Measurements from ENCODE around the gene SF3B2. TPM values are rescaled to one million over a fixed set of nuclear protein-coding genes. Genes with fewer than 3 reads are reported as not detected.

Gene SF3B2
- total RNA-seq, 2 experiments from 2014 or later, result 185 to 260 TPM

DNA sequence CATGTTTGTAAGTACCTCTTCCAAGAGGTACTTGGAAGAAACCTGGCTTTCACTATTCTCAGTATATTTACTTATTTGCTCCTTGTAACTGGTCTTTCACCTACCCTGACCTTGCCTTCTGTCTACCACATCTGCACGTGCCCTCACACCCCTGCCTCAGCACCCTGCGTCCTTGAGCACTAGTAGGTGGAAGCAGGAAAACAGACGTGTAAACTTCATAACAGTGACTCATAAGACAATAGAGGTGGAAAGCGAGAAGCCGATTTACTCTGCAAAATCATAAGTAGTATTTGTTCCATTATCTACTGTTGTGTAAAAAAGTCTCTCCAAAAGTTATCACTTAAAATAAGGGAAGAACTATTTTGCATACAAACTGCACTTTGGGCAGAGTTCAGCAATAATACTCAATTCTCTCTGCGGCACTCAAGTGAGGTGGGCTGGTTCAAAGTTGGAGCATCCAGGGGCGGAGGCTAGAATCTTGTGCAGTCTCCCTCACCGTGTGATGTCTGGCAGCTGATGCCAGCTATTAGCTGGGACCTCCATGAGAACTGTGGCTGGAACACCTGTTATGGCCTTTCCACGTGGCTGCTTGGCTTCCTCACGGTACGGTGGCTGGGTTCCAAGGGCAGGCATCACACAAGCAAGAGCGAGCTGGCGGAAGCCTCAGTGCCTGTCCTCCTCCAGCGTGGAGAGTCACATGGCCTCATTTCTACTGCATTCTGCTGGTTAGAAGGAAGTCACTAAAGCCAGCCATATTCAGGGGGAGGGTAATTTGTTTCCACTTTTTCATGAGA, 48.3 kb downstream of the SF3B2 start:
- peaks cover 23% of the 10 kb centered on the region; the same call in 1 of the 2 replicates for H3K79me2 ChIP-seq (ENCODE audit: insufficient read depth, low read depth, low read length)
- H3K4me2 ChIP-seq (ENCODE audit: low read length), result peak overlapping the region; percentile 93
- POLR2A ChIA-PET, result interaction anchor here (1.3 to 2.3 kb wide), 4 partner anchors 10 to 18 kb away, joined by 9 to 11 read pairs (median 10); no protein-coding TSS in a partner anchor

DNA sequence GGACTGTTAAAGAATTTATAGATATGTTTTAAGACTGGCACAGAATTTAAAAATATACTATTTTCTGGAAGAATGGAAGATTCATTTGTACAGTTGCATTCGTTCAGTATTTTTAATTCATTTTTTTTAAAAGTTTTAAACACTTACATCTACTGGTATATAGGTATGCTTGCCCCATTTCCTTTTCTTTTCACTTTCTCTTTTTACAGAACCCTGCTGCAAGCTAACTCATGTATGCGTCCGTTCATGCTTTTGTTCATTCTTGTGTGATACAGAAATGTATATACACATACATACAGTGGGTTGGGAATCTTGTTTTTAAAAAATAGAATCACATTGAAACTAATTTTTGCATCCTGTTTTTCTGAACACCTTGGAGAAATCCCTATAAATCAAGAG, 48.9 kb downstream of the SF3B2 start:
- CTCF ChIA-PET (ENCODE audit: unreplicated experiment), result interaction anchor here (1.1 kb wide), 1 partner anchor 10 kb away, joined by 3 read pairs; no protein-coding TSS in a partner anchor
- Histone ChIP-seq H3K27ac (ENCODE audit: low read depth, low read length, poor library complexity, severe bottlenecking) (peak overlapping the region; percentile 69), H3K4me3 (ENCODE audit: low read depth, low read length, poor library complexity, severe bottlenecking) (peak overlapping the region; percentile 53)

More for the DNA sequence above, 48.3 kb downstream of the SF3B2 start:
- Histone ChIP-seq H2AFZ (ENCODE audit: low read length) (peak overlapping the region; percentile 77), H4K20me1 (ENCODE audit: insufficient read depth, low read length) (no peaks in the 10 kb centered on the region), H3K36me3 (ENCODE audit: insufficient read depth, low read length) (peaks cover 5% of the 10 kb centered on the region), H3K27ac (ENCODE audit: low read depth, low read length, poor library complexity, severe bottlenecking) (peak overlapping the region; percentile 69), H3K4me1 (ENCODE audit: insufficient read depth, low read length, poor library complexity, severe bottlenecking) (peaks cover 56% of the 10 kb centered on the region), H3K9me3 (ENCODE audit: low read length) (no peaks in the 10 kb centered on the region), H3K4me3 (ENCODE audit: low read depth, low read length, poor library complexity, severe bottlenecking) (peak overlapping the region; percentile 53), H3K9me2 (ENCODE audit: insufficient read depth, low read length) (no peaks in the 10 kb centered on the region)
- intact Hi-C loops (cut with micrococcal nuclease; ENCODE audit: unreplicated experiment), result no loop called here
- DNase-seq (ENCODE audit: low spot score), result peak; percentile 86
- CTCF ChIA-PET (ENCODE audit: unreplicated experiment), result interaction anchor here (0.6 kb wide), 1 partner anchor 1592 kb away, joined by 3 read pairs; no protein-coding TSS in a partner anchor
- TF ChIP-seq EZH2phosphoT487 (IDR thresholded peaks at IDR 0.05; ENCODE audit: borderline replicate concordance, low read depth, low read length), result no peak
- TF ChIP-seq CTCF (conservative IDR thresholded peaks at IDR 0.05; ENCODE audit: low read length), result no peak
- BruUV-seq (replicated peaks), result no TSS peak

More for the DNA sequence above, 48.9 kb downstream of the SF3B2 start:
- Histone ChIP-seq H4K20me1 (ENCODE audit: insufficient read depth, low read length) (no peaks in the 10 kb centered on the region), H3K9me2 (ENCODE audit: insufficient read depth, low read length) (no peaks in the 10 kb centered on the region), H3K79me2 (ENCODE audit: insufficient read depth, low read depth, low read length) (peaks cover 23% of the 10 kb centered on the region; the same call in 1 of the 2 replicates), H3K36me3 (ENCODE audit: insufficient read depth, low read length) (peaks cover 5% of the 10 kb centered on the region), H2AFZ (ENCODE audit: low read length) (peak overlapping the region; percentile 77), H3K9me3 (ENCODE audit: low read length) (no peaks in the 10 kb centered on the region), H3K4me2 (ENCODE audit: low read length) (peak overlapping the region; percentile 93), H3K4me1 (ENCODE audit: insufficient read depth, low read length, poor library complexity, severe bottlenecking) (peaks cover 56% of the 10 kb centered on the region)
- intact Hi-C loops (cut with micrococcal nuclease; ENCODE audit: unreplicated experiment), result no loop called here
- DNase-seq (ENCODE audit: low spot score), result peak; percentile 48
- POLR2A ChIA-PET, result interaction anchor here (0.9 to 2.3 kb wide), 5 partner anchors 10 to 18 kb away, joined by 4 to 11 read pairs (median 10); no protein-coding TSS in a partner anchor
- TSS peak; percentile 49 for BruUV-seq (replicated peaks)
- TF ChIP-seq CTCF (conservative IDR thresholded peaks at IDR 0.05; ENCODE audit: low read length), result no peak
- TF ChIP-seq EZH2phosphoT487 (IDR thresholded peaks at IDR 0.05; ENCODE audit: borderline replicate concordance, low read depth, low read length), result no peak

All from OCI-LY7 (cell line).